GM23338 (cell line): ENCODE data around the gene BRF1. TPM values are rescaled to one million over a fixed set of nuclear protein-coding genes. Genes with fewer than 3 reads are reported as not detected.

Experiments used
- ATAC-seq: fragments of 200-7000 bp; cut with Tn5 transposase; 3 replicates; pipeline ENCODE4 v1.9.1; 2020
- DNase-seq: peaks from one replicate; pipeline ENCODE4 v3.0.0-alpha.2; 2015; ENCODE audit warnings: low spot score
- H2AFZ ChIP-seq: fragments of 200-600 bp; sonication (generic); 2 replicates; pipeline ENCODE4 v1.8.0; 2016; ENCODE audit warnings: antibody characterized with exemption, mild to moderate bottlenecking, moderate library complexity
- H3F3A ChIP-seq: fragments of 200-600 bp; sonication (generic); replicated peaks from 2 replicates; pipeline ENCODE4 v1.8.0; 2017; ENCODE audit warnings: antibody characterized with exemption, mixed run types, low read depth
- H3K27ac ChIP-seq: fragments of 200-600 bp; sonication (generic); 2 replicates; pipeline ENCODE4 v1.6.1; 2016; ENCODE audit warnings: low read depth
- H3K27me3 ChIP-seq: fragments of 200-600 bp; sonication (generic); 2 replicates; pipeline ENCODE4 v1.8.0; 2016; ENCODE audit warnings: mild to moderate bottlenecking, mixed run types, moderate library complexity; ENCODE audit not compliant: insufficient read depth
- H3K36me3 ChIP-seq: fragments of 200-600 bp; sonication (generic); 2 replicates; pipeline ENCODE4 v1.8.0; 2016; ENCODE audit warnings: mild to moderate bottlenecking; ENCODE audit not compliant: insufficient read depth
- H3K4me1 ChIP-seq: fragments of 200-600 bp; sonication (generic); 2 replicates; pipeline ENCODE4 v1.8.0; 2016; ENCODE audit warnings: mild to moderate bottlenecking, moderate library complexity; ENCODE audit not compliant: insufficient read depth
- H3K4me2 ChIP-seq: fragments of 200-600 bp; sonication (generic); 2 replicates; pipeline ENCODE4 v1.7.1; 2017; ENCODE audit warnings: mixed run types
- H3K4me3 ChIP-seq: fragments of 200-600 bp; sonication (generic); 2 replicates; pipeline ENCODE4 v1.6.1; 2016; ENCODE audit warnings: mixed run types
- H3K79me2 ChIP-seq: fragments of 200-600 bp; sonication (generic); replicated peaks from 2 replicates; pipeline ENCODE4 v1.8.0; 2017; ENCODE audit warnings: mild to moderate bottlenecking; ENCODE audit not compliant: insufficient read depth
- H3K9me2 ChIP-seq: fragments of 200-600 bp; sonication (generic); 2 replicates; pipeline ENCODE4 v1.8.0; 2017; ENCODE audit not compliant: insufficient read depth
- H4K20me1 ChIP-seq: fragments of 200-600 bp; sonication (generic); replicated peaks from 2 replicates; pipeline ENCODE4 v1.8.0; 2017; ENCODE audit warnings: mild to moderate bottlenecking; ENCODE audit not compliant: insufficient read depth
- H3K27ac Mint-ChIP-seq: 2 replicates; pipeline ENCODE4 v1.8.0; 2020; ENCODE audit warnings: inconsistent platforms, mild to moderate bottlenecking, moderate library complexity, mixed read lengths
- H3K27me3 Mint-ChIP-seq: 3 replicates; pipeline ENCODE4 v1.8.0; 2022; ENCODE audit warnings: low read depth, mild to moderate bottlenecking, moderate library complexity, mixed read lengths, inconsistent platforms; ENCODE audit not compliant: insufficient read depth, poor library complexity
- H3K36me3 Mint-ChIP-seq: 3 replicates; pipeline ENCODE4 v1.8.0; 2021; ENCODE audit warnings: low read depth, mild to moderate bottlenecking, inconsistent platforms, moderate library complexity, mixed read lengths
- H3K4me1 Mint-ChIP-seq: 3 replicates; pipeline ENCODE4 v1.8.0; 2020; ENCODE audit warnings: mild to moderate bottlenecking, inconsistent platforms, mixed read lengths
- H3K4me3 Mint-ChIP-seq: 3 replicates; pipeline ENCODE4 v1.8.0; 2021; ENCODE audit warnings: moderate library complexity, mild to moderate bottlenecking, inconsistent platforms, mixed read lengths
- H3K9me3 Mint-ChIP-seq: 3 replicates; pipeline ENCODE4 v1.8.0; 2020; ENCODE audit warnings: moderate library complexity, mild to moderate bottlenecking, inconsistent platforms, mixed read lengths
- EZH2phosphoT487 ChIP-seq: fragments of 200-600 bp; sonication (generic); IDR thresholded peaks from one replicate; pipeline ENCODE4 v1.8.1; 2018; ENCODE audit warnings: antibody characterized with exemption; ENCODE audit not compliant: unreplicated experiment
- JUNB ChIP-seq: IDR thresholded peaks from one replicate; pipeline ENCODE4 v1.6.1; 2016; ENCODE audit warnings: antibody characterized with exemption; ENCODE audit not compliant: unreplicated experiment
- POLR2AphosphoS5 ChIP-seq: IDR thresholded peaks from 2 replicates; pipeline ENCODE4 v1.6.1; 2016; ENCODE audit warnings: antibody characterized with exemption, low read depth
- REST ChIP-seq: IDR thresholded peaks from one replicate; pipeline ENCODE4 v1.6.1; 2018; ENCODE audit warnings: antibody characterized with exemption; ENCODE audit not compliant: unreplicated experiment
- ZNF114 ChIP-seq: fragments of 250-450 bp; sonication (Bioruptor Pico); IDR thresholded peaks from 2 replicates; pipeline ENCODE4 v1.5.0; 2020; ENCODE audit warnings: mild to moderate bottlenecking, moderate library complexity
- ZNF331 ChIP-seq: fragments of 250-450 bp; sonication (Bioruptor Pico); IDR thresholded peaks from 2 replicates; pipeline ENCODE4 v1.5.0; 2020; ENCODE audit warnings: low read depth, mild to moderate bottlenecking, moderate library complexity
- ZNF462 ChIP-seq: fragments of 250-450 bp; sonication (Bioruptor Pico); IDR thresholded peaks from 2 replicates; pipeline ENCODE4 v1.5.0; 2020; ENCODE audit warnings: mild to moderate bottlenecking, moderate library complexity
- polyA plus RNA-seq: library from polyadenylated mRNA; unstranded; fragments of >200 nt; fragmentation: Nextera tagmentation; extraction: Ambion mirVana; gene quantifications from 2 replicates; pipeline ENCODE4 v1.2.1, GENCODE V29; 2016
- total RNA-seq: library from RNA; depleted of rRNA; stranded (reverse); fragments of >200 nt; shearing (Covaris generic); gene quantifications from 2 replicates; pipeline ENCODE4 v1.2.3, GENCODE V29; 2014
- TF ChIP-seq, protein P1 (sequence below), 2 experiments: fragments of 200-600 bp in 1 of 2; sonication (generic) in 1 of 2; conservative IDR thresholded peaks; 2 replicates each; pipeline versions ENCODE4 v1.5.1 to v1.6.1; 2016 to 2017; ENCODE audit warnings: antibody characterized with exemption in 2 of 2, low read depth in 2 of 2, mild to moderate bottlenecking in 2 of 2, moderate library complexity in 1 of 2

The BRF1 gene
- total and polyA plus RNA-seq, 2 experiments from 2014 or later = 8.6 to 29.9 TPM

DNA sequence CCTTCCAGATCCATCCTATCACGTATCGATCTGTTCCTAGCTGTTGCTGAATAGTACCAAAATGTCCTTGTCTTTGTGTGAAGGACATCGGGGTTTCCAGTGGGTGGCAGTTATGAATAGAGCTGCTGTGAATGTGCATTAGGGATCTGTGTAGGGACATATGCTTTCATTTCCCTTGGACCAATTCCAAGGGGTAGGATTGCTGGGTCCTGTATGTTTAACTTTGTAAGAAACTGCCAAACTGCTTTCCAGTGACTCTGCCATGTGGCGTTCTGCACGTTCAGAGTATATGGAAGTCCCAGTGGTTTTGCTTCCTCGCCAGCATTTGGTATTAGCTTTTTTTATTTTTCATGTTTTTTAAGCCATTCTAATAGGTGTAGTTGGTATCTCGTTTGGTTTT is 42.4 kb upstream of the BRF1 start (continued):
- TF ChIP-seq, protein P1, sequence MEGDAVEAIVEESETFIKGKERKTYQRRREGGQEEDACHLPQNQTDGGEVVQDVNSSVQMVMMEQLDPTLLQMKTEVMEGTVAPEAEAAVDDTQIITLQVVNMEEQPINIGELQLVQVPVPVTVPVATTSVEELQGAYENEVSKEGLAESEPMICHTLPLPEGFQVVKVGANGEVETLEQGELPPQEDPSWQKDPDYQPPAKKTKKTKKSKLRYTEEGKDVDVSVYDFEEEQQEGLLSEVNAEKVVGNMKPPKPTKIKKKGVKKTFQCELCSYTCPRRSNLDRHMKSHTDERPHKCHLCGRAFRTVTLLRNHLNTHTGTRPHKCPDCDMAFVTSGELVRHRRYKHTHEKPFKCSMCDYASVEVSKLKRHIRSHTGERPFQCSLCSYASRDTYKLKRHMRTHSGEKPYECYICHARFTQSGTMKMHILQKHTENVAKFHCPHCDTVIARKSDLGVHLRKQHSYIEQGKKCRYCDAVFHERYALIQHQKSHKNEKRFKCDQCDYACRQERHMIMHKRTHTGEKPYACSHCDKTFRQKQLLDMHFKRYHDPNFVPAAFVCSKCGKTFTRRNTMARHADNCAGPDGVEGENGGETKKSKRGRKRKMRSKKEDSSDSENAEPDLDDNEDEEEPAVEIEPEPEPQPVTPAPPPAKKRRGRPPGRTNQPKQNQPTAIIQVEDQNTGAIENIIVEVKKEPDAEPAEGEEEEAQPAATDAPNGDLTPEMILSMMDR (conservative IDR thresholded peaks at IDR 0.05; ENCODE audit: low read depth in 2 of 2) = no peak
- TF ChIP-seq ZNF462 (CRISPR knock-in tag) = no peak

- Mint-ChIP-seq H3K9me3 (no peaks in the 10 kb centered on the region; the same call in 1 of the 3 replicates), H3K4me3 (no peak overlapping the region), H3K27me3 (peaks cover 5% of the 10 kb centered on the region), H3K27ac (no peak overlapping the region), H3K4me1 (peaks cover 22% of the 10 kb centered on the region; the same call in 2 of the 3 replicates), H3K36me3 (peaks cover 10% of the 10 kb centered on the region; the same call in 2 of the 3 replicates)
- peaks cover 12% of the 10 kb centered on the region; the same call in 1 of the 2 replicates for H4K20me1 ChIP-seq
- no peak overlapping the region for H3K4me2 ChIP-seq
- 0 out of 2 replicates have a peak, but pooled peaks cover 4% of the 10 kb centered on the region for H3F3A ChIP-seq
- DNase-seq = no peak
- TF ChIP-seq EZH2phosphoT487 (no peak), POLR2AphosphoS5 (no peak), ZNF331 (CRISPR knock-in tag) (no peak), REST (no peak), JUNB (no peak), ZNF114 (CRISPR knock-in tag) (no peak)
- no peaks in the 10 kb centered on the region for H3K27me3 ChIP-seq
- no peak overlapping the region for H3K27ac ChIP-seq
- H3K36me3 ChIP-seq = no peaks in the 10 kb centered on the region
- no peak; the same call in none of the 3 replicates for ATAC-seq
- H3K79me2 ChIP-seq = peaks cover 82% of the 10 kb centered on the region
- H2AFZ ChIP-seq = no peak overlapping the region
- H3K9me2 ChIP-seq = no peaks in the 10 kb centered on the region
- H3K4me1 ChIP-seq = no peaks in the 10 kb centered on the region
- no peak overlapping the region for H3K4me3 ChIP-seq
Measured at GRCh38 chr14:105340821-105341733, 40.3 kb upstream of the BRF1 start.
